GM21367 (cell line): ENCODE results near the gene STOX2.
"Not testable (repeated sequence)": the region's sequence is repeated elsewhere in the genome, so short reads cannot be mapped to it uniquely, and the experiment has no call there.

Source experiments
- ATAC-seq: cut with Tn5 transposase; IDR thresholded peaks from one replicate; pipeline ENCODE4 v1.9.1; 2021; ENCODE audit not compliant: unreplicated experiment

STOX2 gene

GRCh38 chr4:183934761-183935160, 29.7 kb downstream of the STOX2 start:
- no peak for ATAC-seq

GRCh38 chr4:183935355-183936005, 30.4 kb downstream of the STOX2 start:
- no peak for ATAC-seq

- ATAC-seq = no peak
These were observed 30.9 kb downstream of the STOX2 start for GRCh38 chr4:183936047-183936446.

GRCh38 chr4:183936574-183937345, 31.7 kb downstream of the STOX2 start:
- no peak for ATAC-seq

DNA sequence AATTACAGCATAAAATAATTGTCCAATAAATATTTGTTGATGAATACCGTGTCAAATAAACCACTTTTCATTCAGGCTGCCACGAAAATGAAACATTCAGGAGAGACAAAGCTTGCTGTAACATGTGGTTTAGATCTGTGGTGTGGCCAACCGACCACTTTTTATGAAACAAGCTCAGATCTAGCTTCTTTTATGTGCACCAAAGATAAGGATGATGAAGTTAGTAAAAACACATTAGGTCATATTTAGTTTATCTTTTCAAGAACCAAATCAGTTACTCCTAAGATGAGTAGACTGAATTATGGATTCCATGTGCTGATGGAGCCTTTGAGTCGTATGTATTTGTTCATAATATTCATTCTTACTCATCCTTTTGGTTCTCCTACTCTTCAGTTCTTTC, 35.8 kb downstream of the STOX2 start:
- no peak for ATAC-seq

GRCh38 chr4:183941964-183942363, 36.9 kb downstream of the STOX2 start:
- no peak for ATAC-seq

GRCh38 chr4:183945741-183946140, 40.6 kb downstream of the STOX2 start:
- no peak for ATAC-seq

DNA sequence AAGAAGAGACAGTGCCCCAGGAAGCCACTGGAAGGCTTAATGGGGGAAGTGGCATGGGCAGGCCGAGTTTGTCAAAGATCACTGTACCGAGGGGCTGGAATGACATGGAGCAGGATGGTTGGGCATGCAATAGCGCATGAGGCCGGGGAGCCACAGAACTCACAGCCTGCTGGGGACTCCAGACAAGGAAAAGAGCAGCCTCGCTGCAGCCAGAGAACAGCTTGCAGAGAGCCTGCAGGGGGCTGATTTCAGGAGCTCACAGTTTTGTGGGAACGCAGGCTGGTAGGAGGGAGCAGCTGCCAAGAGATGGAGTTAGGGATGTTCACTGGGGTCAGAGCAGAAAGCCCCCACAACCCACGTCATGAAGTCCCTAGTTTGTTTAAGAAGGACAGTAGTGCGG, 45.4 kb downstream of the STOX2 start:
- no peak for ATAC-seq

DNA sequence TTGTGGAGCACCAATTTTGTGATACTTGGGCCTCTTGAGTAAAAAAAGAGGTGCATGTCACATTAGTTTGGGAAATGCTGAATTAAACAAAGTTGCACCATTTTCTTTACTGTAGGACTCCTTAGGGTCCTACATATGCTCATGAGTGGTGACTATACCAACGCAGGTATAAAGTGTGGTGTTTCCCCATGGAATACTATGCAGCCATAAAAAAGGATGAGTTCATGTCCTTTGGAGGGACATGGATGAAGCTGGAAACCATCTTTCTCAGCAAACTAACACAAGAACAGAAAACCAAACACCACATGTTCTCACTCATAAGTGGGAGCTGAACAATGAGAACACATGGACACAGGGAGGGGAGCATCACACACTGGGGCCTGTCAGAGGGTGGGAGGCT, 47.5 kb downstream of the STOX2 start:
- ATAC-seq = not testable (repeated sequence)

GRCh38 chr4:183959319-183960045, 54.4 kb downstream of the STOX2 start:
- ATAC-seq = no peak

DNA sequence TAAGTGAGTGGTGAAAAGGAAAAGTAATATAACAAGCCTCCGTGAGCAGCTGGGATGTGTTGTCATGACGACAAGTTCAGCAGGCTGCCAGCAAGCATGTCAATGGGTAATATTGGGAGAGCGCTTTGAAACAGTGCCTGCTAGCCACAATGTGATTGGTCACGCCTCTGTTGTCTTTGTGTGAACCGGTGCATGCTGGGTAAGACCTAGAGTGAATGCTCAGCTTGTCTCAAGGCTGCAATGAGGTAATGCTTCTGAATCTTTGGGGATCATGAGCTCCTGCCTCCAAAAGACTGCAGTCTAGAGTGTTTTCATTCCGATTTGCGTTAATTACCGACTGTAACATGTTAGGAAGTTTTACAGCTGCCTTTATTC, 54.9 kb downstream of the STOX2 start:
- ATAC-seq = no peak

DNA sequence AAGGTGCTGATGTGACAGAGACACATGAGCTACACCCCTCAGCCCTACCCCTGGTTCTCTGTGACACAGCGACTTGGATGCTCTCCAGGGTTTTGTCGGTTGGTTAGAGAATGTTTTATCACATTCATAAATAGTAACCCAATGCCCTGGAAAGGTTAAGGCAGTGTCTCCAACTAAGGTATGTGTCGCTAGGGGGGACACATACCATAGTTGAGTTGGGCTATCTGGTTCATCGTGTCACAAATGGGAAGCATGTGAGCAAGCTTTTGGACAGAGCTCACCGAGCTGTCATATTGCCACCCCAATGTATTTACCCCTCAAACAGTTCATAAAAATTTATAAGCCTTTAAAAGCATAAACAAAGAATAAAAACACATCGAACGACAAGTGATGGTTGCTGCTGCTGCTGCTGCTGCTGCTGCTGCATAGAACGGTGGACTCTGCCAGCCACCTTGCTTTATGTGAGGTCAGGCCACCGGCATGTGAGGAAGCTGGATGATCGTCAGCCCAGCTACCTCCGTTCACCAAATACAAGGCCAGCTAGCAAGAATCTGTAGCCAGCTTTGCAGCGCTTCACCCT, 55.9 kb downstream of the STOX2 start:
- no peak for ATAC-seq

DNA sequence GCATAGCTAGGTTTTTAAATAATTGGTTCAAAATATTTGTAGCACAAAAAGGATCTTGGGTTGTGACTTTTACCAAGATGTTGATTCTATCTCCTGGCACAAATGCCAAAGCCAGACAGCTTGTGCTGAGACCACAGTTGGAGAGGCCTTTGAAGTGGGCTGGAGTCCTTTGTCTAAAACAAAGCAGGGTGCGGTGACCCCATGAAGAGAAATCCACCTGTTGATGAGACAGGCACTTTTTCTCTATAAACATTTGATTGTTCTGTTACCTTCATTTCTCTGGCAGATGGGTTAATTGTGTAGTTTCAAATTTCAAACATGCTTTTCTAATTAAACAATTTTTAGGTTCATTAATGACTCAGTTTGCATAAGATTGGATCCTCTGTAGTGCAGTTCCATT, 56.7 kb downstream of the STOX2 start:
- no peak for ATAC-seq

GRCh38 chr4:183962419-183962818, 57.3 kb downstream of the STOX2 start:
- no peak for ATAC-seq

- ATAC-seq = no peak
These were observed 61.3 kb downstream of the STOX2 start for GRCh38 chr4:183966371-183966770.

GRCh38 chr4:183967266-183967665, 62.2 kb downstream of the STOX2 start:
- no peak for ATAC-seq

DNA sequence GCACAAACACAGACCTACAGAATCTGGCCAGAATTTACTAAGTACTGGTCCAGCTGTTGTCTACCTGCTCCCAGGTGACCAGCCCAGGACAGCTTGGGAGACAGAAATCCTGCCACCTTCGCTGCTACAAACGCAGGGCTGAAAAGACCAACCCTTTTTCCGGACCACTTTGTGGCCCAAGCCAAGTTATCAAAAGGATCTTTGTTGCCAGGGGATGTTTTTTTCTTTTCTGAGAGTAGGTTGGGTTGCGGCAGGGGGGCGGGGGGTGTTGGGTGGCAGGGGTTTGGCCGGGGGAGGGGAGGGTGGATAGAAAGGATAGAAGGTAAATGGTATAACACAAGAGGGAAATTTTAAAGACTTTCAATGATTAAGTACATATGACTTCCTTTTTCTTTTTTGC, 63.4 kb downstream of the STOX2 start:
- ATAC-seq = no peak

- no peak for ATAC-seq
These were observed 63.8 kb downstream of the STOX2 start for GRCh38 chr4:183968931-183969330.

GRCh38 chr4:183969596-183969995, 64.5 kb downstream of the STOX2 start:
- no peak for ATAC-seq

DNA sequence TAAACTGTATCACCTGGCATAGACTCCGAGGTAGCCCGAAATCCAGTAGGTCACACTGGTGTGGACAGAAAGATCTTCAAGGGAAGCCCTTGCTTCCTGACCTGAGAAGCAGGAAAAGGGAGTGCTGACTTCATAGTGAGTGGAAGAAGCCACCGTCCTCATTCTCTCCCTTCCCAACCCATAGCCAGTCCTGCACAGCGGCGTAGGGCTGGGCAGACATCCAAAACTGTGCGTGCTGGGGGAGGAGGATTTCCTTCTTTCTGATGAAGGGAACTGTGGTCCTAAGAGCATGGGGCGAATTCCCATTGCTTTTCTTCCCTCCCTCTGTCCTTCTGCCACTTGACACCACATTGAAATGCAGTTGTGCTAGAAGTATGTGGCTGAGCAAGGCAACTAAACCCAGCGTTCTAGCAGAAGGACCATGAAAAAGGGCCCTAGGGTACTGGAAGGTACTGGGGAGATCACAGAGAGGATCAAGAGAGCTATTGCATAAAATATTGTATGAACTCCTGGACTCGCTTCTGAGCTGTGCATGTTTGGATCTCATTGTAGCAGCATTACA, 66.9 kb downstream of the STOX2 start:
- ATAC-seq = no peak

GRCh38 chr4:183977707-183978106, 72.6 kb downstream of the STOX2 start:
- ATAC-seq = no peak
